Amniotic epithelial cell (primary cell): ENCODE data around the gene RFESD.
"Not testable (repeated sequence)": the region's sequence is repeated elsewhere in the genome, so short reads cannot be mapped to it uniquely, and the experiment has no call there.

Experiments
- DNase-seq: peaks from one replicate; pipeline ENCODE4 v3.0.0-alpha.2; 2010; ENCODE audit warnings: low read depth

The RFESD gene

DNA sequence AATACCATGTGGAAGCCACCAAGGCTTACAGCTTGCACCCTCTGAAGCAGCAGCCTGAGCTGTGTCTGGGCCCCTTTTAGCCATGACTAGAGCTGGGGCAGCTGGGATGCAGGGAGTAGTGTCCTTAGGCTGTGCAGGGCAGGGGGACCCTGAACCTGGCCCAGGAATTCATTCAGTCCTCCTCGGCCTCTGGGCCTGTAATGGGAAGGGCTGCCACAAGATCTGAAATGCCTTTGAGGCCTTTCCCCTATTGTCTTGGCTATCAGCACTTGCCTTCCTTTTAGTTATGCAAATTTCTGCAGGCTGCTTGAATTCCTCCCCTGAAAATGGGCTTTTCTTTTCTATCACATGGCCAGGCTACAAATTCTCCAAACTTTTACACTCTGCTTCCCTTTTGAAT, 17.6 kb upstream of the RFESD start:
- DNase-seq = no peak

DNA sequence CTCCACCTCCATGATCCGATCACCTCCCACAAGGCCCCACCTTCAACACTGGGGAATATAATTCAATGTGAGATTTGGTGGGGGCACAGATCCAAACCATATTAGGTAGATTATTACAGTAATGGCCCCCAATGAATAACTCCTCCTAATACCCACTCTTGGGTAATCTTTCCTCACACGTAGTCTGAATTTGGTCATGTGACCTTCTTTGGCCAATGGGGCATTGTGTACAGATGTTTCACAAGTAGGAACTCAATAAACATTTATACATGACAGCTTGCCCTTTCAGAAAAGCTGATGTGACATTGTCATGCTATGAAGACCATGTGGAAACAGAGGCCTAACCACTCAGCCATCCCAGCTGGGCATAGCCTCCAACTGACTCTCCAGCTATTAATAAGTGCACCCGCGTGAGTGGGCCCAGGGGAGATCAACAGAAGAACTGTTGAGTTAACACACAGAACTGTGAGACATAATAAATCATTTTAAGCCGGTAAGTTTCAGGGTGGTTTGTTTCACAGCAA, 16.1 kb upstream of the RFESD start:
- DNase-seq = no peak

DNA sequence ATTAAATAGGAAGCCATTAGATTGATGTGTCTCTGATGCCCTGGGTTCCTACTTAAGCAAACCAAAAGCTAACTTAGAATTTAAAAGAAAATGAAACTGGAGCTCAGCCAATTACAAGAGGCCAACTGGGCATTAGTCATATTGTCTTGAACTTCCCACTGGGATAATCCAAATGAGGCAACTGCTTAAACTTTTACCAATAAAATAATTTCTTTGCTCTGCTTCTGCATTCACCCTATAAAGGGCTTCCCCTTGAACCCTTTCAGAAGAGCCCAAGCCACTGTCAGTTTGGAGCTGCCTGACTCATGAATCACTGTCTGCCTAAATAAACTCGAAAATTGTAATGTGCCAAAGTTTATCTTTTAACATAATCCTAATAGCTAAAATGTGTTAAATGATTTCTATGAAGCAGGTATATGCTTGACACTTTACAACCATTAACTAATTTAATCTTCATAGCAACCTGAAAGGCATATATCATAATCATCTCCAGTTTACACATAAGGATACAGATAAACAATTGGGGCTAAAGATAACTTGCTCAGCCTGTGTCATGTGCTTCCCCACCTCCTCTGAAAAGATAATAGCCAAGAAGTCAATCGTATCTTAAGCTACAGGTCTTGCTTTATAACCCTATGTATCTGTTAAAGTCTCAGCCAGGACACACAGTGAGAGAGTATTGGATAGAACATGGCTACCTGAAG, 15.2 kb upstream of the RFESD start:
- DNase-seq = peak; percentile 83

DNA sequence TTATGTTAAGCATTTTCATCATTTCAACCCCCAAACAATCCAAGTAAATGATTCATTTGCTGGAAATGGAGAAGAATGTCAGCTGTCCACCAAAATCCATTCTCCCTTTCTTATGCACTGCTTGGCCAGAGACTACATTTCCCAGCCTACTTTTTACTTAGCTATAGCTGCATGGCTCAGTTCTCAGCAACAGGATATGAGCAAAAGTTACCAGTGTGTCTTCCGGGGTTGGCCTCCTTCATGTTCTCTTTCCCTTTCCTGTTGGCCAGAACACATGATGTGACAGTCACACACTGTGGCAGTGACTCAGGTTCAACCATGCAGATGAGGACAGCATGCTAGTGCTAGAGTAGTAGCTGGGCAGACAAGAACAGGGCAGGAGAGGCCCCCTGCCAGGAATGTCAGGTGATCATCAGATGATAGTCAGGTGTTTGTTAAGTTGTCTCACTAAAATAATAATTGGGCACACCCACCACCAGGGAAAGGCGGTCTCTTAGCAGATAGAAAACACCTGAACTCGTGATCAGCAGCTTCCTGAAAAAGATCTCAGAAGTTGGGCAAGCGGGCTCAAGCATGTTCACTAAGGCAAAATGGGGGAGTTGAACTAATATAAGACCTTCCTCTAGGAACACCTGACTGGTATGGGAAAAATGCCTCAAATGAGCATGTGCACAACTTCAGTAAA, 14.4 kb upstream of the RFESD start:
- peak; percentile 41 for DNase-seq

DNA sequence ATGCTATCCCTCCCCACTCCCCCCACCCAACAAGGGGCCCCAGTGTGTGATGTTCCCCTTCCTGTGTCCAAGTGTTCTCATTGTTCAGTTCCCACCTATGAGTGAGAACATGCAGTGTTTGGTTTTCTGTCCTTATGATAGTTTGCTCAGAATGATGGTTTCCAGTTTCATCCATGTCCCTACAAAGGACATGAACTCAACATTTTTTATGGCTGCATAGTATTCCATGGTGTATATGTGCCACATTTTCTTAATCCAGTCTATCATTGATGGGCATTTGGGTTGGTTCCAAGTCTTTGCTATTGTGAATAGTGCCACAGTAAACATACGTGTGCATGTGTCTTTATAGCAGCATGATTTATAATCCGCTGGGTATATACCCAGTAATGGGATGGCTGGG, 13.6 kb upstream of the RFESD start:
- DNase-seq = not testable (repeated sequence)

DNA sequence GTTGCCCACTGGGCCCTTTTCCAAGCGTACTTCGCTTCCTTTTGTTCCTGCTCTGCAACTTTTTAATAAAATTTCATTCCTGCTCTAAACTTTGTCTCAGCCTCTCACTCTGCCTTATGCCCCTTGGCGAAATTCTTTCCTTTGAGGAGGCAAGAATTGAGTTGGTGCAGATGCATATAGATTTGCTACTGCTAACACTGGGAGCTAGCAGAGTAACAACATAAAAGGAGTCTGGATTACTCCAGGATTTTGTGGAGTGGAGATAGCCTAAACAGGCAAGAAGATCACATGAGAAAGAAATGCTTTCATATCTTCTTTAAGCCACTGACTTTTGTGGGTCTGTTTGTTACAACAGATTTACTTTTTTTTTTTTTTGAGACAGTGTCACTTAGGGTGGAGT, 12.9 kb upstream of the RFESD start:
- no peak for DNase-seq

DNA sequence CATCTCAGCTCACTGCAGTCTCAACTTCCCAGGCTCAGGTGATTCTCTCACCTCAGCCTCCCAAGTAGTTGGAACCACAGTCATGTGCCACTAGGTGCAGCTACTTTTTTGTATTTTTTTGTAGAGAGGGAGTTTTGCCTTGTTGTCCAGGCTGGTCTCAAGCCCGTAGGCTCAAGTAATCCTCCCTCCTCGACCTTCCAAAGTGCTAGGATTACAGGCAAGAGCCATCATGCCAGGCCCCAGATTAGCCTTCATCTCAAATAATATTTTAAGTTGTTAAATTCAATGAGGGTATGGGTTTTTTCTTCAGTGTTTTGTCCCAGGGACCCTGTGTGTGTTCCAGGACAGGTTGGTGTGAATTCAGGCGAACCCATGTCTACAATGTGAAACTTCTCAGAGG, 12.5 kb upstream of the RFESD start:
- no peak for DNase-seq

DNA sequence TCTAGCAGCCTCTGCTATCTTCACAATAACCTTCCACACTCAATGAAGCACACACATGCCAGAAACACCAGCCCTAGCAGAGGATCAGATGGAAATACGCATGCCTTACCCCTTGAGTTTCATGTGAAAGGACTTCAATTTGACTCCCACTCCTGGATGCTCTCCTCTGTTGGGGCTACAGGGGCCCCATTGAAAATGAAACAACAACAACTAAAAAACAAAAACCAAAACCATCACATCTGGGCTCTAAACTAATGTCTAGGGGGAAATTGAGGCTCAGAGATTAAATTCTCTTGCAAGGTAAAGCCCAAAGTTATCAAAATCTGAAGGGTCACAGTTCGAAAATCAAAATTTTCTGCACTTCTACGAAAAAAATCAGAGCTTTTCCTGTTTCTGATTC, 7.9 kb upstream of the RFESD start:
- DNase-seq = no peak

DNA sequence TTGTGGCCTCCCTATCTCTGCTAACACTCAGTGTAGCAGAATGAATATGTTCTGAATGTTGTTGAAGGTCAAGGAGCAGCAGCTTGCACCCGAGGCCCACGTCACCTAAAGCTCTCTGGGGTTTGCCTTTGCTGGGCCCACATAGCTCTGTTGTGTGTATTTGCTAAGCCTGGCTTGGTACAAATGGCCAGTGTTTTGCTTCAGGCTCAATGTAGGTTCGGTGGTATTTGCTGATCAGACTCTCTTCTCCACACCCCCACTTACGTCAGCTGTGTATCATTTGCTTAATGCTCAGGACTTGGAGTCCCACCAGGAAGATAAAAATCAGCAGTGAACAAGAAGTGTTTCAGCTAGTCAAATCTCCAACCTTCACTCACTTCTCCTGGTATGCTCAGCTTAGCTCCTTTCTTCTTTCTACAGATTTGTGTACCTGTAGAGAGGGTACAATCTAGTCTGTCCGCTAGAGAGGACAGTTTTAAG, 4.8 kb upstream of the RFESD start:
- peak; percentile 99 for DNase-seq

DNA sequence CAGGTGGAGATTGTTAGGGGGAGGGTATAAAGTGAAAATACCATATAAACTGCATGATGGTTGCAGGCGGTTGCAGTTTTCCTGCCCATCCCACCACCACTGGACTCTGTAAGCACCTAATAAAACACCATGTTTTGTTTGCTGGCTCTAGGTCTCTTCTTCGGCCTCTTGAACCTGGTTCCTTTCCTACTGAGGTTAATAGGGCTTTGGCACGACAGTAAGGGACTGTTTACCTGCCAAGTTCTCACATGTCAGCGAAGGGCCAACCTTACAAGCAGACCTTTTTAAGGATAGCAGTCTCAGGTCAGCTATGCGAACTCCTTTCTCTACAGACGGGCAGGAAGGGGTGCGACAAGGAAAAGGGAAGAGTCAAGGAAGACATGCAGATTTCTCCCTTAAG, 3.4 kb upstream of the RFESD start:
- DNase-seq = no peak

DNA sequence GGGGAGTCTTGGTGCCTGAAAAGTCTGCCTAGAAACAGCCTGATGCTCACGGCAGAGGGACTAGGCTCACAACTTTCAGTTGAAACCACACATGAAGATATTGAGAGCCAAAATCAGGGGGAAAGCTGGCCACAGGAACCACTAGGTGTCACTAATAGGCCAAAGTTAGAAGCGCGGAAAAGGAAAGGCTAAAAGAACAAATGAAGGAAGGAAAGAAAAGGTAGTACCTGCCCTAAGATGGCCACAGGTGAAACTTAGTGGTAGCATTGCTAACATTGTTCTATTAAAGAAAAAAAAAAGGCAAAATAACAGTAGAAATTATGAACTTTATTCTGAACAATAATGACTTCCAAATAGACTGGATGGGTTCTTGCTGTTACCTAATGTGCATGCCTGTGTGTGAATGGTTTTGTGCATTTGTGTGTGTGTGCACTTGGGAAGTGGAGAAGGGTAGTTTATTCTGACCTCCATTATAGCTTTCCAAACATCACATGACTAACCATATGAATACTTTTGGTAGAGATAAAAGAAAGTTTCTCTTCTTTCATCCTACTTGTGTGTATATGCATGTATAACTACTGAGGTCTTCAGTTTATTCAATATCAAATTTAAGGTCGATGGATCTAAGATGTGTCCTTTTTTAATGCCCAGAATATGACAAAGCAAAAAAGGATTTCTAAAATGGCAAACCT, 2.1 kb upstream of the RFESD start:
- DNase-seq = peak; percentile 64

DNA sequence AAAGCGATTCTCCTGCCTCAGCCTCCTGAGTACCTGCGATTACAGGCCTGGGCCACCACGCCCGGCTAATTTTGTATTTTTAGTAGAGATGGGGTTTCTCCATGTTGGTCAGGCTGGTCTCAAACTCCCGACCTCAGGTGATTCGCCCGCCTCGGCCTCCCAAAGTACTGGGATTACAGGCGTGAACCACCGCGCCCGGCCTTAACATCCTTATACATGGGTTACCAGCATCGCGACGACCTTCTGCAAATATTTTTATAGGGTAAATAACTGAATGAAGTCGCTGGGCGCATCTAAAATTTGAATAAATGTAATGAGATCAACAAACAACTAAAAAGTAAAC, 380 bp upstream of the RFESD start:
- not testable (repeated sequence) for DNase-seq

DNA sequence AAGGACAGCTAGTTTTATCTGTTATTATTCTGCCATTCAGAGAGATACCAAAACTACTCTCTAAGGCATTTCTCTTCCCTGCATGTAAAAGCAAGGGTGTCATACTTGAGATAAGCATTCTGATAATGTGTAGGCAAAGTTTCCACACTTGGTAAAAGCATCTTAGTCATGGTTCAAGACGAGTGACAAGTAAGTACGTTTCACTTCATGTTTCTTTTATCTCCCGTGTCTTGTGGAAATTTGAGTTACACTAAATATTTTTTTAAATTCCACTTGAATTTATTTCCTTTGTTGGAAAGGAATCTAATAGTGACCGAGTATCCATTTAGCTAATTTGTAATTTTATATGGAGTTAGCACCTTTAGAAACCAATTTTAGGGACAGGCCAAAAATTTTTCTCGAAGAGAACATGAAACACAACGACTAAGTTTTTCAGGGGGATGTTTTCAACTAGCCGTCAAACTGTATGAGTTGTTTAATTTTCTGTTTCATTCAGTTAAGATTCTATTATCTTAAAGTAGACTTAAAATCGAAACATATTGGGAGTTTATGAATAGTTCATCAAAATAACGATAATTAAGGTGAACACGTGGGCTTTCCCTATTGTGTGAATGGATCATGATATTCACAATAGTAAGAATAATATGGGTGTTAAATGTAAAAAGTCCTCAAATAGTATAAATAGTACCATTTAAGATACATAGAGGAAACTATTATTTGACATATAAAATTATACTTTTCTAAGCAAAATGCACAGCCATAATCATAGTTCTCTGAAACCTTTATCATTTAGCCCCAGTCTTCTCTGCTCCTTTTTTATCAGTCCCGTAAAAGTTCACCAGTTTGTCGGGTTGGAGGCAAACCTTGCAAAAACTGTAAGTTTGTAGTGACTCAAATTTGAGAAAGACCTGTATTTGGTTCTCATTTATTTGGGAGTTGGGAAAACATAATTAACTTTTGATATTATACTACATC, 1.6 kb downstream of the RFESD start:
- peak; percentile 76 for DNase-seq

DNA sequence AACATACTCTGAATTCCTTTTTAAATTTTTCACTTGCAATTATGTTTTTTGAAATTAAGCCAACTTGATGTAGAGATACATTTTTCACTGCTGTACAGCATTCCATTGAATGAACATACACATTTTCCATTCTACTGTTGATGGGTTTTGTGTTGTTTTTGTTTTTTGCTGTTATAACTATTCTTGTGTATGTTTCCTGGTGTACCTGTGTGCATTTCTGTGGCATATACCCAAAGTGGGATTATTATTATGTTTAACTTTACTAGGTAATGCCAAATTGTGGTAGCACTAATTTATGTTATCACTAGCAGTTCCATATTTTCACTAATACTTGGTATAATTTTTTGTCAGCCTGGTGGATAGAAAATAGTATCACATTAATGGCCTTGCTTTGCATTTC, 2.7 kb downstream of the RFESD start:
- DNase-seq = no peak

DNA sequence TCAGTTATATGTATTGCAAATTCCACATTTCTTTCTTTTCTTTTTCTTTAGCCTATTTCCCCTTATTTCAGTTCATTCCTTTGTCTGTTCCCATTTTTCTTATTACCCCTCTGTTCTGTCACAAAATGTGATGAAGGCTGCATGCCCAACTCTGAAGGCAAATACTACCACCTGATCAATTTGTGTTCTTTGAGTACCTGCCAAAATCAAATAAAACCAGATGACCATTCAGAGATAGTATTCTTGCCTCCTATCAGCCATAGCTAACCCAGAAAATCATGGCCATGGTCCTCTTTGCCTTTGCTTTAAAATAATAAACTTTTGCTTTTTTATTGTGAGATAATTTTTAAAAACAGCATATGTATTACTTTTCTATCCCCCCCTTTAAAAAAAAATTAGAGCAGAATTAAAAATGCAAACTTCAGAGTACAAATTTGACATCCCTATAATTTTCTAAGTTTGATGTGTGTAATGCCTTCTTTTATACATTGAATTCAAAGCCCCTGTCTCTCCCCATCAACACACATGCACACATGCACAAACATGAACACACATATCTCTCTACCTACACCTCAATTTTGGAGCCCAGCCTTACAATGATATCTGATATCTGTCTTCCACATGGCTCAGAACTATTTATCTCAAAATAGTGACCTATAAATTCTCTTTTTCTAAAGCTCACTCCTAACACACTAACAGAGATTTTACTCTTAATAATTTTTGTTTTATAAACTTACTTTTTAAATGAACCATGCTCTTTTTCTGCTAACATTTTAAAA, 3.5 kb downstream of the RFESD start:
- DNase-seq = no peak

DNA sequence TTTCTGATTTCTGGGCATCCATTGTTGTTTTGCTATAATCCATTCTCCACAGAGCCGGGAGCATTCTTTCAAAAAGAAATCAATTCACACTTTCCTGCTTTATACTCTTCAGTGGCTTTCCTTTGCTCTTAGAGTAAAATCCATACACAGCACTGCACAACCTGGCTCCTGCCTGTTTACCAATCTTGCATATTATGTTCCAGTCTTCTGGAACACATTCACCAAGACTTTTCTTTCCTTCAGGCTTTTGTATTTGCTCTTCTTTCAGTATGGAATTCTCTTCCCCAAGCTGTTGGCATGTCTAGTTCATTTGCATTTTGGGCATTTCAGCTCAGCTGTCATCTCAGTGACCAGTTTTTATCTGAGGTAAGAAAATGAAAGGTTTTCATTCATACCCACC, 6.3 kb downstream of the RFESD start:
- DNase-seq = no peak

DNA sequence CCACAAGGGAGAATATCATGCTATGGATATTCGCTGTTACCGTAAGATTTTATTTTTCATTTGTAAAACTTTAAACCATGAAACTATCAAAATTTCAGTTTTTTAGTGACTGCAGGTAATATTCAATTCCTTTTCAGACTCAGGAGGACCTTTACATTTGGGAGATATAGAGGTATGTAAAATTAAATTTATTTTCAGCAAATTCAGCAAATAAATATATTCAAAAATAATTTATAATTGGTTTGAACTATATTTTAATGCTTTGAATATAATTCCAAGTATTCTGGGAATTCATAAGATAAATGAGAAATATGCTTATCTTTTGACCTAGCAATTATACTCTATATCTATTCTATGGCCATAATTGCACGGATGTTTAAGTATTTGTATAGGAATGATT, 7.6 kb downstream of the RFESD start:
- DNase-seq = no peak

DNA sequence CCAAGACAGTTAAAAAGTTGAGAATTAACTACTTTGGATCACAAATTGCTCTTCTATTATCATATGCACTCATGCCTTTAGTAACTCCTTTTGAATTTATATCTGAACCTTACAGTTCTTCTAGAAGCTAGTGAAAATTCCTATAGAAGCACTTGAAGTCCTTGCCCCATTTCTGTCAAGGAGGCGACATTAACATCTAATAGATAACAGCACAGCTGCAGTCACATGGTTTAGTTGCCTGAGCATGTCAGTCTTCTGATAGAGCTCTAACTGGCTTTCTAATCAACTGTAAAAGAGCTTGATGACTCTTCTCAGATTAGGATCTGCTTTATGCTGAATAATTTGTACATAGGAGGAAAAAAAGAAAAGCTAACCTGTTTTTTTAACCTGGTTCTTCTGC, 9.0 kb downstream of the RFESD start:
- no peak for DNase-seq

DNA sequence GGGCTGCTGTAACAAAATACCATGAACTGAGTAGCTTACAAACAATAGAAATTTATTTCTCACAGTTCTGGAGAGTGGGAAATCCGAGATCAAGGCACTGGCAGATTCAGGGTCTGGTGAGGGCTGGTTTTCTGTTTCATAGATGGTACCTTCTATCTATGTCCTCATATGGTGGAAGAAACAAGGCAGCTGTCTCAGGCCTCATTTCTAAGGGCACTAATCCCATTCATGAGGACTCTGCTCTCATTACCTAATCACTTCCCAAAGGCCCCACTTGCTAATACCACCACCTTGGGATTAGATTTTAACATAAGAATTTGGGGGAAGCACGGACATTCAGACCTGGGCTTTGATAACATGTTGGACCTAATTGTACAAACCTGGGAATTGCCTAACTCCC, 13.5 kb downstream of the RFESD start:
- DNase-seq = no peak

DNA sequence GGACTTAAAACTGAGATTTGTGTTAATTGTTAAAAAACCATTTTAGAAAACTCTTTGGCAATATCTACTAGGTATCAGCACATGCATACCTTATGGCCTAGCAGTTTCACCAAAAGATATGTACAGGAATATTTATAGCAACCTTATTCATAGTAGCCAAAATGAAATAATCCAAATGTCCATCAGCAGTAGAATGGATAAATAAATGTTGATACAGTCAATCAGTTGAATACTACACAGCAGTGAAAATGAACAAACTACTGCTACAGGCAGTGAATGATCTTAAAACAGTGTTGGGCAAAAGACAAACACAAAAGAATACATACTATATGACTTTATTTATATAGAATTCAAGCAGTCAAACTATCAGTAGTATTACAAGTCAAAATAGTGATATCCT, 16.4 kb downstream of the RFESD start:
- DNase-seq = no peak

DNA sequence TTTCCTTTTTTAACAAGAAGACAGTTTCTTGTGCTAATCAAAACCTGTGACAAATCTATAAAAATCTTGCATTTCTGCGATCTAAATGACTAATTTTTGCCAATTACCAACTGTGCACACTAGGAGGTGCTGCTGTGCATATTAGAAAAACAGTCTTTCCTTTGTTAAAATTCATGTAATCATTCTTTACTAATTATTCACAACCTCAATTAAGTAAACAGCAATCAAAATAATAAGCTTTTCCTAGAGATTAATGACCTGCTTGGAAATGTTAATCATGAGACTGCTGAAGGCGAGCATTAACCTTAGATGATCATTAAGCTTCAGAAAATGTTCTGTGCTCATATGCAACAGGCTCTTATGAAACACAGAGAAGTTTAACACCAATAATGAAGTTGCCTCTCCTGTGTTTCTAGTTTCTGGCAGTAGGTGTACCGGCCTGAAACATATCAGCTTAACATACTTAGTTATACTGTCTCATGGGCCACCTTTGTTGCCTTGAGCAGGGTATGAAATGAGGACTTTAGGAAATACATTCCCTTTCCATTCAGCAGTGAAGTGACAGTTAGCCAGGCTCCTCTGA, 17.7 kb downstream of the RFESD start:
- peak; percentile 65 for DNase-seq
